Psoas muscle (tissue), 8 donors: Measurements from ENCODE around the gene TFPI. TPM values are rescaled to one million over a fixed set of nuclear protein-coding genes. Genes with fewer than 3 reads are reported as not detected.

ENCODE experiments used
- ATAC-seq, 4 donors: fragments of 200-7000 bp; cut with Tn5 transposase; one replicate each; pipeline ENCODE4 v1.9.1; 2020; ENCODE audit warnings: moderate library complexity in 3 of 4, mild to moderate bottlenecking in 2 of 4
- DNase-seq, 2 donors: peaks; one replicate each; pipeline ENCODE4 v3.0.0-alpha.2; 2020
- H3K27ac ChIP-seq: fragments of 200-600 bp; one replicate; pipeline ENCODE4 v1.8.0; 2022
- H3K27me3 ChIP-seq, 3 donors: fragments of 200-600 bp in 1 of 3; one replicate each; pipeline versions ENCODE4 v1.6.1 to v1.8.0; 2013 to 2022; ENCODE audit warnings: low read length in 2 of 3, mild to moderate bottlenecking in 2 of 3, moderate library complexity in 1 of 3; ENCODE audit not compliant: insufficient read depth in 3 of 3
- H3K36me3 ChIP-seq, 2 donors: fragments of 200-600 bp in 1 of 2; one replicate each; pipeline versions ENCODE4 v1.6.1 to v1.8.0; 2013 to 2022; ENCODE audit warnings: low read depth in 1 of 2, mild to moderate bottlenecking in 1 of 2, moderate library complexity in 1 of 2; ENCODE audit not compliant: insufficient read depth in 1 of 2
- H3K4me1 ChIP-seq: fragments of 200-600 bp; one replicate; pipeline ENCODE4 v1.8.0; 2022
- H3K4me3 ChIP-seq: fragments of 200-600 bp; one replicate; pipeline ENCODE4 v1.8.0; 2022; ENCODE audit warnings: mild to moderate bottlenecking
- H3K9me3 ChIP-seq: fragments of 200-600 bp; one replicate; pipeline ENCODE4 v1.8.0; 2022
- WGBS, 3 donors: extraction: QIAGEN DNeasy Blood & Tissue Kit; methylation state at CpG; one replicate each; pipeline versions ENCODE4 v1.1.6 to v1.1.7; 2013; 5-methylcytosine and 5-hydroxymethylcytosine counted together
- intact Hi-C, 2 donors: fragments of 100-400 bp; cut with DNase I; formaldehyde crosslinking; loops; one replicate each; pipeline versions ENCODE4 v1.11.0 to v1.14.2; 2022
- polyA plus RNA-seq, 3 donors: library from polyadenylated mRNA; stranded (reverse); fragments of 200-250 nt; gene quantifications; one replicate each; pipeline ENCODE4 v1.2.3, GENCODE V29; 2013
- total RNA-seq, 4 donors: library from RNA; stranded (reverse); fragmentation: NEBNext Ultra II Directional in 2 of 4; extraction: Animal tissue kit (Norgen Biotek cat#: 25700) in 2 of 4; gene quantifications; one replicate each; pipeline versions ENCODE4 v1.2.1 to v1.2.4, GENCODE V29; 2021 to 2023
- TF ChIP-seq, protein P1 (sequence below): fragments of 200-600 bp; IDR thresholded peaks from one replicate; pipeline ENCODE4 v1.8.0; 2022; ENCODE audit warnings: antibody characterized with exemption
- donor health status: healthy with polysubstance abuse.
- donor health status: DM: no; HTN: no; CAD: no; lungs with moderate emphysema.
- donor health status: Bipolar disorder and iron deficiency.
- donor health status: healthy.
- donor health status: DM: yes; HTN: yes; CAD: no.
- donor health status: DM: no; HTN: no; CAD: no.
- donor health status: DM: no; HTN: no; CAD: no.
- donor health status: DM: yes; HTN: yes; CAD: no.

The TFPI gene
- total and polyA plus RNA-seq, 7 donors, result 15.0 to 96.0 (median 42.6) TPM

DNA sequence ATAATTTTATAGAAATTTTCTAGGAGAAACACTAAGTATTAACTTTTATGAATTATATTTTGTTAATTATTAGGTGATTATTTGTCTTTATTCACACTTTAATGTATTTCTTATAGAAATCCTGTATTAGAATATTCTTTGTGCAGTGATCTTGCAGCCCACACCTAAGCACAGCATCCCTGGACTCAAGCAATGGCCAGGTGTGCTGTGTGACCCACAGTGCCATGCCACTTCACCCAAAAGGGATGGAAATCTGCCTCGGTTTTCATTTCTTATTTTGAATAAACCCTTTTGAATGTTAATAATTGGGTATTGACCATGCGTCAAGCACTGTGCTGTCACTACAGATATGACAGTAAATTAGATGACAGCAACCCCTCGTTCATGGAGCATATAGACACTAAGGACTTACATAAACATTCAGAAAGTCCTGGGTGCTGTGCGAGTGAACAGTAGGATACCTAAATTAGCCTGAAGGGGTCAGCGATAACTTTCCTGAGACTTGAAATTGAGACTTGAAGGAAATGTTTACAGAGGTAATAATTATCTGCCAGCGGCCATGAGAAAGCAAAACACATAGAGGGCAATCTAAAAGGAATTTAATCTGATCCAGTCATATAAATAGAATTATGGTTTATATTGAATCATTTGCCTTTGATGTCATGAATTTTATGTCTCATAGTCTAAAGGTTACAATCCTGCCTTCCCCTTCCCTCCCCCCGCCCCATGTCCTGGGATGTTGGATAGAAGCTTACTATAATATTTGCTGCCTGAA, 53.5 kb downstream of the TFPI start:
- Histone ChIP-seq H3K9me3 (no peaks in the 10 kb centered on the region), H3K27me3 (no peaks in the 10 kb centered on the region), H3K4me3 (no peak overlapping the region), H3K36me3 (peaks cover 0 to 15% of the 10 kb centered on the region in 2 donors), H3K4me1 (peaks cover 4% of the 10 kb centered on the region), H3K27ac (peak overlapping the region; percentile 56)
- DNase-seq (no peak), ATAC-seq (peak; percentile 30 to 65 (median 56))
- WGBS, 3 donors, result 57 to 75% (median 62%) methylated on average over 7 of the region's 7 CpGs
- intact Hi-C loops, result loop anchor here (2.0 to 5.0 kb wide), 2 partner anchors 80 to 342 kb away; no protein-coding TSS in a partner anchor
- TF ChIP-seq, protein P1, sequence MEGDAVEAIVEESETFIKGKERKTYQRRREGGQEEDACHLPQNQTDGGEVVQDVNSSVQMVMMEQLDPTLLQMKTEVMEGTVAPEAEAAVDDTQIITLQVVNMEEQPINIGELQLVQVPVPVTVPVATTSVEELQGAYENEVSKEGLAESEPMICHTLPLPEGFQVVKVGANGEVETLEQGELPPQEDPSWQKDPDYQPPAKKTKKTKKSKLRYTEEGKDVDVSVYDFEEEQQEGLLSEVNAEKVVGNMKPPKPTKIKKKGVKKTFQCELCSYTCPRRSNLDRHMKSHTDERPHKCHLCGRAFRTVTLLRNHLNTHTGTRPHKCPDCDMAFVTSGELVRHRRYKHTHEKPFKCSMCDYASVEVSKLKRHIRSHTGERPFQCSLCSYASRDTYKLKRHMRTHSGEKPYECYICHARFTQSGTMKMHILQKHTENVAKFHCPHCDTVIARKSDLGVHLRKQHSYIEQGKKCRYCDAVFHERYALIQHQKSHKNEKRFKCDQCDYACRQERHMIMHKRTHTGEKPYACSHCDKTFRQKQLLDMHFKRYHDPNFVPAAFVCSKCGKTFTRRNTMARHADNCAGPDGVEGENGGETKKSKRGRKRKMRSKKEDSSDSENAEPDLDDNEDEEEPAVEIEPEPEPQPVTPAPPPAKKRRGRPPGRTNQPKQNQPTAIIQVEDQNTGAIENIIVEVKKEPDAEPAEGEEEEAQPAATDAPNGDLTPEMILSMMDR, result peak; percentile 19

DNA sequence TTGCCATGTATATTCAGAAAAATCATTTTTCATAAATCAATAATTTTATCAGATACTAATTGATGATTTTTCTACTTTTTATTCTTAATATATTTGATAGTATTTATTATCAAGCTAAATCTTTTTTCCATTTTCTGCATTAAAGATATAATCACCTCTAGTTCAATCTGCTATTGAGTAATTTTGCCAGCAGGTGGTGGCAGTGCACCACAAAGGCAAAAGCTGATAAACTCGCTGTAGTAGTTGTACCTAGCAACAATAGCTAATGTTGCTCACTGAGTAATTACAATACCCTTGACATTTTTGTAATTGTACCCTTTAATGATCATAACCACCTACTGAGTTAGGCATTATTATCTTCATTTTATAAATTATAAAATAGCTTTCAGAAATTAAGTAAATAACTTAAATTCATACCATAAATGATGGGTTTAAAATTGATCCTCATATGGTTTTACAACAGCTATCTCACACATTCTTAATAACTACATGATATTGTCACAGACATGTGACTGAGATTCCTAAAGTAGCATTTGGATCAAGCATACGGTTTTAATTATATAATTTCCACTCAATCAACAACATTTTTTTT, 54.2 kb downstream of the TFPI start:
- no peak overlapping the region for H3K27ac ChIP-seq

DNA sequence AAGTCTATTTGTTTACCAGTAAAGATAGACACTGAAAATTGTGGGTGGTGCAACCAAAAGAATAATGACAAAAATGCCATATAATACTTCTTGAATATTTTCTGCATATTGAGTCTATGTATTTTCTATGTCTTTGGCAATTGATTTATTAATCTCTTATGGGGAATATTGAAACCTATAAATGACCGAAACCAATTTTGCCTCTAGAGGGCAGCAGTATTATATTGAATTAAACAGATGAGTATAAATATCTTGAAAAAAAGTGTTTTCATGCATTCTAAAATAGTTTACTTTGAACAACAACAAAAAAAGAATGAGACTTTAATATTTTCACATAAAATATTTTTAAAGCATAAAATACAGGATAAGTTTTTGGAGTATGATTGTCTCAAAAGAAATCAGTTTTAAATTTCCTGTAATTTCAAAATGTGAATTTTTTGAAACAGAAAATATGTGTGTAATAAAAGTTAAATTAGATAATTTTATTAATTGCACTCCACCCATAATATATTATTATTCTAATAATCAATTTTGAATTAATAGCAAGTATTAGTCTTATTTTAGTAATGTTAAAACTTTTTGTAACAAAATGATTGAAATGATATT, 56.3 kb downstream of the TFPI start:
- no peak for DNase-seq
- Histone ChIP-seq H3K4me1 (peaks cover 4% of the 10 kb centered on the region), H3K4me3 (no peak overlapping the region), H3K27me3 (no peaks in the 10 kb centered on the region), H3K36me3 (peaks cover 0 to 34% of the 10 kb centered on the region in 2 donors), H3K9me3 (no peaks in the 10 kb centered on the region), H3K27ac (no peak overlapping the region)
- WGBS, 3 donors, result 20 to 46% (median 32%) methylated on average over 1 of the region's 1 CpG
- TF ChIP-seq, protein P1, result peak; percentile 49
- intact Hi-C loops, result no loop called here
- ATAC-seq, result no peak

More for the DNA sequence above, 54.2 kb downstream of the TFPI start:
- Histone ChIP-seq H3K27me3 (no peaks in the 10 kb centered on the region), H3K9me3 (no peaks in the 10 kb centered on the region), H3K36me3 (peaks cover 0 to 22% of the 10 kb centered on the region in 2 donors), H3K4me1 (peaks cover 4% of the 10 kb centered on the region), H3K4me3 (no peak overlapping the region)
- WGBS, 3 donors, result 14 to 30% (median 17%) methylated on average over 2 of the region's 2 CpGs
- intact Hi-C loops, result loop anchor here (2.0 to 5.0 kb wide), 2 partner anchors 81 to 342 kb away; no protein-coding TSS in a partner anchor
- peak; percentile 78 to 92 (median 82) for ATAC-seq
- DNase-seq, result peak; percentile 42 to 48
- TF ChIP-seq, protein P1, result peak; percentile 88

DNA sequence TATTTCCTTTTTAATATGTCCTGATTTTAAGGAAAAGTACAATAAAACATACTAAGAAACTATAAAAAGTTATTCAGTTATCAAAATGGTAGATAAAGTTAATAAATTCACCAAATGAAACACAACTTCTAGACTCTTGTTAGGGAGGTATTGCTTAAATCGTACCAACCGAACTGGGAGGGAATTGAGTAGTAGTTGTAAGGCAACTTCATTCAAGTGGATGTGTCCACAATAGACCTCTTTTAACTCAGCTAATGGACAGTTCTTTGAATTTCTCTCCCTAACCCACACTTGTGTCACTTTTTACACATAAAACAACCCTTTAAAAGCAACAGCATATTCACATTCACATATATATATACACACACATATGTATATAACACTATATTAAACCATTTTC, 57.1 kb downstream of the TFPI start:
- 84 to 91% (median 90%) methylated on average over 2 of the region's 2 CpGs for WGBS, 3 donors
- intact Hi-C loops, result no loop called here
- TF ChIP-seq, protein P1, result no peak
- Histone ChIP-seq H3K36me3 (peaks cover 0 to 34% of the 10 kb centered on the region in 2 donors), H3K9me3 (no peaks in the 10 kb centered on the region), H3K4me1 (peaks cover 3% of the 10 kb centered on the region), H3K4me3 (no peak overlapping the region), H3K27ac (no peak overlapping the region), H3K27me3 (no peaks in the 10 kb centered on the region)
- ATAC-seq (no peak), DNase-seq (no peak)
